HCT116 (cell line): Measurements from ENCODE around the gene ZNF324B. TPM values are rescaled to one million over a fixed set of nuclear protein-coding genes. Genes with fewer than 3 reads are reported as not detected.

ENCODE experiments used
- ATAC-seq: fragments of 200-7000 bp; cut with Tn5 transposase; 2 replicates; pipeline ENCODE4 v1.9.1; 2020; ENCODE audit warnings: mild to moderate bottlenecking, moderate library complexity
- BruUV-seq: library from RNA; stranded (reverse); fragments of 400-500 nt; replicated peaks from 2 replicates; lab custom pipeline; 2021; lab: Mats Ljungman, UMichigan
- CTCF ChIA-PET: fragments of 300-600 bp; sonication (Branson Sonifier 250); formaldehyde crosslinking; loops from one replicate; lab custom pipeline; 2021; ENCODE audit warnings: antibody characterized with exemption; lab: Charles Lee
- POLR2A ChIA-PET: fragments of 300-600, 350-600 bp; sonication (Branson Sonifier 250); formaldehyde crosslinking; loops from one replicate; lab custom pipeline; 2021; ENCODE audit warnings: antibody characterized with exemption; lab: Charles Lee
- RAD21 ChIA-PET, 2 experiments: fragments of 300-600 bp; sonication (Branson Sonifier 250); formaldehyde crosslinking; loops; one replicate each; lab custom pipeline; 2023; ENCODE audit warnings: low total read pairs in 2 of 2; ENCODE audit not compliant: uncharacterized antibody in 2 of 2, unreplicated experiment in 2 of 2, low non-redundant PET in 1 of 2; lab: Charles Lee
- DNase-seq: peaks from one replicate; pipeline ENCODE4 v3.0.0-alpha.2; 2010; ENCODE audit warnings: low read depth, low spot score
- H2AFZ ChIP-seq: fragments of 200-600 bp; shearing (Covaris generic), sonication (generic); 2 replicates; pipeline ENCODE4 v1.6.1; 2017; ENCODE audit warnings: low read depth, mixed run types, mixed read lengths, antibody characterized with exemption, low read length; ENCODE audit not compliant: poor library complexity, severe bottlenecking
- H3K27ac ChIP-seq: 2 replicates; pipeline ENCODE4 v1.5.1; 2012; ENCODE audit warnings: low read depth, low read length
- H3K27me3 ChIP-seq: fragments of 200-600 bp; sonication (generic); 2 replicates; pipeline ENCODE4 v1.6.1; 2016; ENCODE audit warnings: mixed run types, low read length, mixed read lengths; ENCODE audit not compliant: insufficient read depth
- H3K36me3 ChIP-seq, 2 experiments: fragments of 200-500 bp in 1 of 2; fragments of 200-600 bp in 1 of 2; sonication (Bioruptor generic) in 1 of 2; sonication (generic) in 1 of 2; 2 replicates each; pipeline versions ENCODE4 v1.5.1 to v1.6.1; 2014 to 2016; ENCODE audit warnings: low read length in 2 of 2, inconsistent platforms in 1 of 2, mixed read lengths in 1 of 2, mixed run types in 1 of 2; ENCODE audit not compliant: insufficient read depth in 2 of 2, control insufficient read depth in 1 of 2
- H3K4me1 ChIP-seq, 2 experiments: fragments of 200-600 bp in 1 of 2; sonication (generic) in 1 of 2; 2 replicates each; pipeline versions ENCODE4 v1.5.1 to v1.6.1; 2012 to 2017; ENCODE audit warnings: low read length in 2 of 2, inconsistent platforms in 1 of 2, mild to moderate bottlenecking in 1 of 2, mixed read lengths in 1 of 2, mixed run types in 1 of 2, moderate library complexity in 1 of 2; ENCODE audit not compliant: insufficient read depth in 2 of 2, control insufficient read depth in 1 of 2
- H3K4me2 ChIP-seq: fragments of 200-600 bp; sonication (generic); 2 replicates; pipeline ENCODE4 v1.6.1; 2017; ENCODE audit warnings: mixed run types, low read length, mixed read lengths
- H3K4me3 ChIP-seq, 2 experiments: fragments of 200-600 bp in 1 of 2; sonication (generic) in 1 of 2; replicated peaks in 1 of 2; 2 replicates each; pipeline ENCODE4 v1.5.1; 2011 to 2016; ENCODE audit warnings: low read length in 2 of 2, control low read depth in 1 of 2, low read depth in 1 of 2, mild to moderate bottlenecking in 1 of 2, mixed read lengths in 1 of 2, mixed run types in 1 of 2
- H3K79me2 ChIP-seq: fragments of 200-600 bp; sonication (generic); 2 replicates; pipeline ENCODE4 v1.6.1; 2017; ENCODE audit warnings: mild to moderate bottlenecking, mixed run types, low read length, moderate library complexity, mixed read lengths; ENCODE audit not compliant: insufficient read depth
- H3K9ac ChIP-seq: fragments of 200-600 bp; sonication (generic); 2 replicates; pipeline ENCODE4 v1.6.1; 2016; ENCODE audit warnings: low read length, mixed read lengths
- H3K9me2 ChIP-seq: fragments of 200-600 bp; sonication (generic), shearing (Covaris generic); 2 replicates; pipeline ENCODE4 v1.6.1; 2017; ENCODE audit warnings: mixed run types, mild to moderate bottlenecking, moderate library complexity; ENCODE audit not compliant: insufficient read depth
- H3K9me3 ChIP-seq, 2 experiments: fragments of 200-500 bp in 1 of 2; fragments of 200-600 bp in 1 of 2; sonication (Bioruptor generic) in 1 of 2; sonication (generic) in 1 of 2; 2 replicates each; pipeline ENCODE4 v1.6.1; 2014 to 2017; ENCODE audit warnings: low read length in 2 of 2, mixed read lengths in 2 of 2, inconsistent platforms in 1 of 2, low read depth in 1 of 2, mild to moderate bottlenecking in 1 of 2, mixed run types in 1 of 2, moderate library complexity in 1 of 2; ENCODE audit not compliant: control insufficient read depth in 1 of 2, insufficient read depth in 1 of 2
- H4K20me1 ChIP-seq: fragments of 200-600 bp; sonication (generic), shearing (Covaris generic); 2 replicates; pipeline ENCODE4 v1.6.1; 2017; ENCODE audit warnings: mixed run types, mild to moderate bottlenecking, moderate library complexity; ENCODE audit not compliant: insufficient read depth
- EZH2 ChIP-seq: fragments of 200-600 bp; sonication (generic); IDR thresholded peaks from 2 replicates; pipeline ENCODE4 v1.6.1; 2017; ENCODE audit warnings: antibody characterized with exemption, mixed run types
- EZH2phosphoT487 ChIP-seq: fragments of 200-600 bp; IDR thresholded peaks from 2 replicates; pipeline ENCODE4 v1.6.1; 2018; ENCODE audit warnings: antibody characterized with exemption, borderline replicate concordance
- POLR2AphosphoS5 ChIP-seq: IDR thresholded peaks from 2 replicates; pipeline ENCODE4 v1.6.1; 2011; ENCODE audit warnings: mild to moderate bottlenecking, low read depth, low read length, moderate library complexity
- SP1 ChIP-seq: IDR thresholded peaks from 2 replicates; pipeline ENCODE4 v1.6.1; 2012; ENCODE audit warnings: low read depth
- YY1 ChIP-seq: IDR thresholded peaks from 2 replicates; pipeline ENCODE4 v1.6.1; 2011; ENCODE audit warnings: low read length, low read depth, moderate library complexity, mild to moderate bottlenecking; ENCODE audit not compliant: insufficient replicate concordance; ENCODE audit errors: extremely low read depth
- intact Hi-C: fragments of 100-400 bp; cut with micrococcal nuclease; formaldehyde crosslinking; loops from 2 replicates; pipeline ENCODE4 v1.10.0; 2022
- total RNA-seq: library from RNA; stranded (reverse); gene quantifications from one replicate; pipeline ENCODE4 v1.2.1, GENCODE V29; 2021; ENCODE audit not compliant: unreplicated experiment
- TF ChIP-seq, protein P1 (sequence below), 3 experiments: fragments of 200-600 bp in 1 of 3; sonication (generic) in 1 of 3; IDR thresholded peaks in 2 of 3; conservative IDR thresholded peaks in 1 of 3; 2 replicates each; pipeline ENCODE4 v1.5.1; 2012 to 2017; ENCODE audit warnings: low read depth in 2 of 3, low read length in 2 of 3, antibody characterized with exemption in 1 of 3, borderline replicate concordance in 1 of 3, control low read depth in 1 of 3, mild to moderate bottlenecking in 1 of 3, mixed read lengths in 1 of 3, mixed run types in 1 of 3, moderate library complexity in 1 of 3; ENCODE audit not compliant: insufficient read depth in 1 of 3

The ZNF324B gene
- total RNA-seq, 1 experiment from 2014 or later: 9.4 TPM

DNA sequence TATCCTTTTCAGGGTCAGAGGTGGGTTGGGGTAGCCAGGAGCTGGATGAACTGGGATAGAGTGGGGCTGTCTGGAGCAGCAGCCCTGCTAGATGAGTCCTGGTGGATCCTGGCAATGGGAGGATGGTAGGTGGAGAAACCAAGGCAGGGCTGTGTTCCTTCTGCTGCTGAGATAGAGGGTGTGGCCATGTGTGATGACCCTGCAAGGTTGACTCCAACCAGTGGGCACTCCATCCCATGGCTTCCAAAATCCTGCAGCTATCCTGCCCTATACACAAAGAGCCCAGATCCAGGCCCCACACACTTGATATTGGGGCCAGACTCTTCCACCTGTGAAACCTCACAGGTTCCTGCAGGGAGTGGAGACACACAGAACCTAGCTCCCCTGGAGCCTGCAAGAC, 22.4 kb downstream of the ZNF324B start:
- TF ChIP-seq SP1 (no peak), EZH2 (no peak), YY1 (no peak), POLR2AphosphoS5 (peak; percentile 13; the same call in 1 of the 2 replicates), EZH2phosphoT487 (no peak)
- TF ChIP-seq, protein P1, sequence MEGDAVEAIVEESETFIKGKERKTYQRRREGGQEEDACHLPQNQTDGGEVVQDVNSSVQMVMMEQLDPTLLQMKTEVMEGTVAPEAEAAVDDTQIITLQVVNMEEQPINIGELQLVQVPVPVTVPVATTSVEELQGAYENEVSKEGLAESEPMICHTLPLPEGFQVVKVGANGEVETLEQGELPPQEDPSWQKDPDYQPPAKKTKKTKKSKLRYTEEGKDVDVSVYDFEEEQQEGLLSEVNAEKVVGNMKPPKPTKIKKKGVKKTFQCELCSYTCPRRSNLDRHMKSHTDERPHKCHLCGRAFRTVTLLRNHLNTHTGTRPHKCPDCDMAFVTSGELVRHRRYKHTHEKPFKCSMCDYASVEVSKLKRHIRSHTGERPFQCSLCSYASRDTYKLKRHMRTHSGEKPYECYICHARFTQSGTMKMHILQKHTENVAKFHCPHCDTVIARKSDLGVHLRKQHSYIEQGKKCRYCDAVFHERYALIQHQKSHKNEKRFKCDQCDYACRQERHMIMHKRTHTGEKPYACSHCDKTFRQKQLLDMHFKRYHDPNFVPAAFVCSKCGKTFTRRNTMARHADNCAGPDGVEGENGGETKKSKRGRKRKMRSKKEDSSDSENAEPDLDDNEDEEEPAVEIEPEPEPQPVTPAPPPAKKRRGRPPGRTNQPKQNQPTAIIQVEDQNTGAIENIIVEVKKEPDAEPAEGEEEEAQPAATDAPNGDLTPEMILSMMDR (IDR thresholded peaks at IDR 0.05 in 2 of 3, conservative IDR thresholded peaks at IDR 0.05 in 1 of 3; ENCODE audit: borderline replicate concordance in 1 of 3, insufficient read depth in 1 of 3, low read depth in 2 of 3, low read length in 2 of 3): no peak
- intact Hi-C loops: no loop called here
- ATAC-seq (no peak), DNase-seq (no peak)
- RAD21 ChIA-PET: no interaction called here
- Histone ChIP-seq H3K27me3 (no peaks in the 10 kb centered on the region), H4K20me1 (no peaks in the 10 kb centered on the region), H3K4me2 (no peak overlapping the region), H2AFZ (no peak overlapping the region), H3K4me1 (peaks cover 13 to 25% of the 10 kb centered on the region in 2 experiments), H3K4me3 (no peak overlapping the region), H3K9me3 (no peaks in the 10 kb centered on the region), H3K9ac (no peak overlapping the region), H3K27ac (no peak overlapping the region), H3K36me3 (peaks cover 12 to 14% of the 10 kb centered on the region in 2 experiments; a peak in 3 of 4 replicates), H3K79me2 (peaks cover 8% of the 10 kb centered on the region; the same call in 1 of the 2 replicates), H3K9me2 (no peaks in the 10 kb centered on the region)
- POLR2A ChIA-PET: no interaction called here
- CTCF ChIA-PET: no interaction called here
- BruUV-seq: no TSS peak
